HG03103 (cell line): ENCODE data around the gene TUBGCP3.
"Not testable (repeated sequence)": the region's sequence is repeated elsewhere in the genome, so short reads cannot be mapped to it uniquely, and the experiment has no call there.

Experiments used
- ATAC-seq: cut with Tn5 transposase; IDR thresholded peaks from one replicate; pipeline ENCODE4 v1.9.1; 2021; ENCODE audit warnings: low read depth; ENCODE audit not compliant: unreplicated experiment

The TUBGCP3 gene

GRCh38 chr13:112580912-112581311 lies 7.0 kb downstream of the TUBGCP3 start:
- no peak for ATAC-seq

GRCh38 chr13:112580211-112580610 lies 7.7 kb downstream of the TUBGCP3 start:
- no peak for ATAC-seq

GRCh38 chr13:112579310-112579843 lies 8.6 kb downstream of the TUBGCP3 start:
- ATAC-seq = no peak

- no peak for ATAC-seq
These were observed 11.2 kb downstream of the TUBGCP3 start for GRCh38 chr13:112576768-112577167.

DNA sequence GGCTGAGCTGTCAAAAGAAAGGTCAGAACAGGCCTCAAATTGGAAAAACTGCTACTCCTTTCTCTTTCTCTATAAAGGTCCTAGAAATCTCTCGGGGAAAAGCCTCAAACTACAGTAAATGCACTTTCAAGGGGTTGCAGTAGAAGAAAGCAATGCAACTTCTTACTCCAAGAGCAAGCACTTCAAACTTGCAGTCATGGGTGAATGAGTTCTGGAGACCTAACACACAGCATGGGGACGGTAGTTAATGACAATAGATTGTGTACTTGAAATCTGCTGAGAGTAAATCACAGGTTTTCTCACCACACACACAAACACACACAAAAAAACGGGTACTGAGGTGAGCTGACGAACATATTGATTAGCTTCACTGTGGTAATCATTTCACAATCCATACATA lies 11.8 kb downstream of the TUBGCP3 start:
- no peak for ATAC-seq

- no peak for ATAC-seq
These were observed 12.3 kb downstream of the TUBGCP3 start for GRCh38 chr13:112575675-112576074.

- no peak for ATAC-seq
These were observed 12.9 kb downstream of the TUBGCP3 start for GRCh38 chr13:112574834-112575613.

- no peak for ATAC-seq
These were observed 13.5 kb downstream of the TUBGCP3 start for GRCh38 chr13:112574416-112574815.

DNA sequence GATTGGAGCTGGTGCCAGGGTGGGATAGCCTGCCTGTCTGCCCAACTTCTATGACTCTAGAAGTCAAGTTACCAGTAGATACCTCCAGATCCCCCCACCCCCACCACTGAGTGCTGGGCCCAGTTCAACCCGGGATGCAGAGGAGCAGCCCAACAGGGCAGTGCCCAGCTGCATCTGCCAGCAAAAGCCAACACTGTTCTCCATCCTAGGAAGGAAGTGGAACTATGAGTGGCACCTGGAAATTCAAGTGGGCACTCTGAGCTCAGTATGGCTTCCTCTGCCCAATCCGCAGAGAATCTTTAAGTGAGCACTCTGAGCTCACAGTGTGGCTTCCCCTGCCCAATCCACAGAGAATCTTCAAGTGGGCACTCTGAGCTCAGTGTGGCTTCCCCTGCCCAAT lies 14.2 kb downstream of the TUBGCP3 start:
- no peak for ATAC-seq

GRCh38 chr13:112572366-112572765 lies 15.6 kb downstream of the TUBGCP3 start:
- ATAC-seq = no peak

GRCh38 chr13:112569821-112570220 lies 18.1 kb downstream of the TUBGCP3 start:
- no peak for ATAC-seq

DNA sequence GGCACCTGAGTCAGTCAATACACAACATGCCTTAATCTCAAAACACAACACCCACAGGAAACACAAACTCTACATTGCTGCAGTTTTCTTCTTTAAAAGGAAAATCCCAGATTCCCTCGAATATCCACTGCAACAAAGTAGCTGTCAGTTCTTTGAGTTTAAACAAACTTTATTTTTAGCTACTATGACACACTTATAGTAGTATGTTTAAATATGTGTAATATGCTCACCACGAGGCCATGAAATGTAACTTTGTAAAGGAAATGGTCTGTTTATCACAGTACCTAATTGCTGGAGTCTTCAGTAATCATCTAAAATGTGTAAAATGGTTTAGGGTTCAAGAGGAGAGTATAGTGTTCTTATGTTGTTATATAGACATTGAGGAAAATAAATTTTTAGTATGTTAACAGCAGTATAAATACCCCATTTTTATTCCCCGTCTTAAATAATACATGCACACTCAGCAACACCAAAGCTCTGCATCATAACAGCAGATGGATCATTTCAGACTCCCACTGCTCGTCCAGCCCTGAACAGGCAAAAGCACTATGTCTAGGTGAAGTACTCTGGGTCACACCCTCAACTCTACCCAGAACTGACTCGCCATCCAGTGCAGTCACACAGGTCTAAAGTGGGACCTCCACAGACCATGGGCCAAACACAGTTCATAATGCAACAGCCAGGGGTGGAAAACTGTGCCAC lies 20.6 kb downstream of the TUBGCP3 start:
- no peak for ATAC-seq

DNA sequence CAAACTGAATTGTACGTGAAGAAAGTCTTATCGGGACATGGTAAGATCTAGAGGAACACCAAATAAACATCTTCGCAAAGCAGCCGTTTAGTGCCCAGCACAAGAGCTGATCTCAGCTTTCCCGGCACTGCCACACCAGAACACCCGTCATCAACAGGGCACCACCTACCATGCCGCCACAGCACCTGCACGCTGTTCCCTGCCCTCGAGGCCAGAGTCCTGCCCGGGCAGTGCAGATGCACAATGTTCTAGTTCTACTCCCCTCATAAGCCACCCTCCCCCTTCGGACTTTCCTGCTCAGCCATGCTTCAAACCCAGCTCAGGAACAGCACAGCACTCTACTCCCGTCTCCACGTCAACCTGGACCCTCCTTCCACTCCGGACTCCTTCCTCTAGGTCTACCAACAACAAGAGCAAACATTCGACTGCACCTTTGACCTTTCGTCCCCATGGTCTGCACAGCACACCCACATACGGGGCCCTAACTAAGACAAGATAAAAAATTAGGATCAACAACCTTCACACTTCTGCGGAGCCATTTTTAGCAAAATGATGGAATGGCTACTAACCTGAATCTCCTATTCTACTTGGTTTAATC lies 25.1 kb downstream of the TUBGCP3 start:
- no peak for ATAC-seq

DNA sequence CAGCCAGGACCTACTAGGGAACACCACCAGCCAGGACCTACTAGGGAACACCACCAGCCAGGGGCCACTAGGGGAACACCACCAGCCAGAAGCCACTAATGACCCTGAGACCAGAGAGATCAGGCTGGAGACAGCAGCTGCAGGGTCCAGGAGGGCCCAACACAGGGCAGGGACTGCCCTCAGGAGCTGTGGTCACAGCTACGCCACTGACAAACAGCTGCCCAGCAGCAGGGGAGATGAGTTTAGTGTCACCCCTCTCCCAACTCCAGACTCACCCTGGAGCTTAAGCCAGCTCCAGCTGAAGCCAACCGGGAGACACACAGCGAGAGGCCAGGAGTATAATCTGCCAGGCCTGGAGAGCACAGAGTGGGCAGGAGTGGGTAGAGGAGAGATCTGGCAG lies 25.7 kb downstream of the TUBGCP3 start:
- ATAC-seq = no peak

GRCh38 chr13:112561478-112561877 lies 26.5 kb downstream of the TUBGCP3 start:
- no peak for ATAC-seq

GRCh38 chr13:112558696-112559418 lies 29.1 kb downstream of the TUBGCP3 start:
- no peak for ATAC-seq

DNA sequence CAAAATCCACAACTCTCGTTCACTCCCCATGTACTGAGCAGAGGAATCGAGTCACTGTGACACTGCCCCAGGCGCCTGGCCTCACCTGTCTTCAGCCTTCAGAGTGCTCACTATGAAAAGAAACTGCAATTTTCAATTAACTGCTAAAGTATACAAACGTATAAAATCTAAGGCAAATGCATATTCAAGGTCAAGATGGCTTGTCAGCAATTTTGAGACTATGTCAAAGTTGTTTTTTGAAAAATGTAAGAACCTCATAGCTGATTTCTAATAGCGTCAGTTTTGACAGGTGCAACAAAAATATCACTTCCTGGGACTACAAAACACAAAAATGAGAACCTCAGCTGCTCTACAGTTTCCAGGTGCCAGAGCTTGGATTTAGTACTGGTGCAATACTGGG lies 31.4 kb downstream of the TUBGCP3 start:
- no peak for ATAC-seq

GRCh38 chr13:112554214-112554850 lies 33.6 kb downstream of the TUBGCP3 start:
- no peak for ATAC-seq

GRCh38 chr13:112548975-112549374 lies 39.0 kb downstream of the TUBGCP3 start:
- ATAC-seq = not testable (repeated sequence)

- no peak for ATAC-seq
These were observed 42.1 kb downstream of the TUBGCP3 start for GRCh38 chr13:112545856-112546255.
